Loucy (cell line): ENCODE results near the gene EGR4.

ENCODE experiments used
- H2AFZ ChIP-seq: fragments of 200-600 bp; sonication (generic); 2 replicates; pipeline ENCODE4 v1.6.0; 2016; ENCODE audit warnings: antibody characterized with exemption, mild to moderate bottlenecking, low read length, moderate library complexity
- H3F3A ChIP-seq: fragments of 200-600 bp; 2 replicates; pipeline ENCODE4 v1.6.0; 2016; ENCODE audit warnings: antibody characterized with exemption, low read depth, mild to moderate bottlenecking
- H3K27me3 ChIP-seq: fragments of 200-600 bp; sonication (generic); 2 replicates; pipeline ENCODE4 v1.6.1; 2014; ENCODE audit warnings: low read length, mild to moderate bottlenecking; ENCODE audit not compliant: insufficient read depth, poor library complexity, severe bottlenecking
- H3K36me3 ChIP-seq: fragments of 200-600 bp; sonication (generic); 2 replicates; pipeline ENCODE4 v1.6.1; 2016; ENCODE audit warnings: low read length; ENCODE audit not compliant: insufficient read depth
- H3K4me1 ChIP-seq: fragments of 200-600 bp; sonication (generic); 2 replicates; pipeline ENCODE4 v1.5.1; 2014; ENCODE audit warnings: low read length, mild to moderate bottlenecking; ENCODE audit not compliant: insufficient read depth, poor library complexity, severe bottlenecking
- H3K4me2 ChIP-seq: fragments of 200-600 bp; sonication (generic); 2 replicates; pipeline ENCODE4 v1.6.0; 2014; ENCODE audit warnings: antibody characterized with exemption, low read length, low read depth, mild to moderate bottlenecking; ENCODE audit not compliant: poor library complexity, severe bottlenecking
- H3K4me3 ChIP-seq: fragments of 200-600 bp; sonication (generic); 2 replicates; pipeline ENCODE4 v1.5.1; 2014; ENCODE audit warnings: low read length, mild to moderate bottlenecking, mixed read lengths; ENCODE audit not compliant: poor library complexity, severe bottlenecking
- H3K79me2 ChIP-seq: fragments of 200-600 bp; sonication (generic); 2 replicates; pipeline ENCODE4 v1.6.1; 2014; ENCODE audit warnings: low read length; ENCODE audit not compliant: insufficient read depth
- H3K9ac ChIP-seq: fragments of 200-600 bp; sonication (generic); 2 replicates; pipeline ENCODE4 v1.6.0; 2014; ENCODE audit warnings: mild to moderate bottlenecking, low read depth, low read length, moderate library complexity; ENCODE audit not compliant: poor library complexity, severe bottlenecking
- H3K9me2 ChIP-seq: fragments of 200-600 bp; sonication (generic); replicated peaks from 2 replicates; pipeline ENCODE4 v1.6.1; 2016; ENCODE audit warnings: low read depth, low read length, mixed read lengths
- H3K9me3 ChIP-seq: fragments of 200-600 bp; sonication (generic); 2 replicates; pipeline ENCODE4 v1.6.1; 2014; ENCODE audit warnings: mild to moderate bottlenecking, antibody characterized with exemption, low read length, low read depth; ENCODE audit not compliant: insufficient read depth
- H4K20me1 ChIP-seq: fragments of 200-600 bp; sonication (generic); 2 replicates; pipeline ENCODE4 v1.6.0; 2014; ENCODE audit warnings: antibody characterized with exemption, low read length, mild to moderate bottlenecking; ENCODE audit not compliant: insufficient read depth, poor library complexity, severe bottlenecking
- CTCF ChIP-seq: fragments of 200-600 bp; sonication (generic); conservative IDR thresholded peaks from 2 replicates; pipeline ENCODE4 v1.5.1; 2014; ENCODE audit warnings: mild to moderate bottlenecking, antibody characterized with exemption, low read length
- EZH2phosphoT487 ChIP-seq: fragments of 200-600 bp; IDR thresholded peaks from 2 replicates; pipeline ENCODE4 v1.6.1; 2018; ENCODE audit warnings: antibody characterized with exemption, mild to moderate bottlenecking, moderate library complexity, borderline replicate concordance

Gene EGR4

GRCh38 chr2:73285159-73285739 is 8.1 kb downstream of the EGR4 start:
- H2AFZ ChIP-seq = peak overlapping the region; percentile 100
- peaks cover 44% of the 10 kb centered on the region for H3K4me1 ChIP-seq
- H3K9me2 ChIP-seq = no peaks in the 10 kb centered on the region
- H3K36me3 ChIP-seq = no peaks in the 10 kb centered on the region
- H3K9me3 ChIP-seq = no peaks in the 10 kb centered on the region
- H4K20me1 ChIP-seq = peaks cover 33% of the 10 kb centered on the region
- no peak for TF ChIP-seq CTCF
- no peak for TF ChIP-seq EZH2phosphoT487
- peaks cover 8% of the 10 kb centered on the region; the same call in 1 of the 2 replicates for H3F3A ChIP-seq
- no peaks in the 10 kb centered on the region for H3K27me3 ChIP-seq
- H3K9ac ChIP-seq = peak overlapping the region; percentile 91
- peak overlapping the region; percentile 97 for H3K4me2 ChIP-seq
- peaks cover 39% of the 10 kb centered on the region for H3K79me2 ChIP-seq
- H3K4me3 ChIP-seq = peak overlapping the region; percentile 86

GRCh38 chr2:73284296-73285158 is 8.8 kb downstream of the EGR4 start, which contains the start of gene FBXO41:
Gene FBXO41 (minus strand): TSS chr2:73284478. CDS start chr2:73269630, 14,848 bp downstream.
- peak within 1 kb of the TSS; percentile 86 for H3K4me3 ChIP-seq
- no peaks in the 10 kb centered on the region for H3K9me2 ChIP-seq
- H3F3A ChIP-seq = peaks cover 8% of the 10 kb centered on the region; the same call in 1 of the 2 replicates
- peaks cover 40% of the 10 kb centered on the region for H4K20me1 ChIP-seq
- peak within 1 kb of the TSS; percentile 97 for H3K4me2 ChIP-seq
- no peaks in the 10 kb centered on the region for H3K36me3 ChIP-seq
- peak within 1 kb of the TSS; percentile 91 for H3K9ac ChIP-seq
- no peaks in the 10 kb centered on the region for H3K9me3 ChIP-seq
- no peaks in the 10 kb centered on the region for H3K27me3 ChIP-seq
- peaks cover 46% of the 10 kb centered on the region for H3K4me1 ChIP-seq
- H2AFZ ChIP-seq = peak within 1 kb of the TSS; percentile 100
- H3K79me2 ChIP-seq = peaks cover 45% of the 10 kb centered on the region
- TF ChIP-seq CTCF (no peak), EZH2phosphoT487 (no peak)

DNA sequence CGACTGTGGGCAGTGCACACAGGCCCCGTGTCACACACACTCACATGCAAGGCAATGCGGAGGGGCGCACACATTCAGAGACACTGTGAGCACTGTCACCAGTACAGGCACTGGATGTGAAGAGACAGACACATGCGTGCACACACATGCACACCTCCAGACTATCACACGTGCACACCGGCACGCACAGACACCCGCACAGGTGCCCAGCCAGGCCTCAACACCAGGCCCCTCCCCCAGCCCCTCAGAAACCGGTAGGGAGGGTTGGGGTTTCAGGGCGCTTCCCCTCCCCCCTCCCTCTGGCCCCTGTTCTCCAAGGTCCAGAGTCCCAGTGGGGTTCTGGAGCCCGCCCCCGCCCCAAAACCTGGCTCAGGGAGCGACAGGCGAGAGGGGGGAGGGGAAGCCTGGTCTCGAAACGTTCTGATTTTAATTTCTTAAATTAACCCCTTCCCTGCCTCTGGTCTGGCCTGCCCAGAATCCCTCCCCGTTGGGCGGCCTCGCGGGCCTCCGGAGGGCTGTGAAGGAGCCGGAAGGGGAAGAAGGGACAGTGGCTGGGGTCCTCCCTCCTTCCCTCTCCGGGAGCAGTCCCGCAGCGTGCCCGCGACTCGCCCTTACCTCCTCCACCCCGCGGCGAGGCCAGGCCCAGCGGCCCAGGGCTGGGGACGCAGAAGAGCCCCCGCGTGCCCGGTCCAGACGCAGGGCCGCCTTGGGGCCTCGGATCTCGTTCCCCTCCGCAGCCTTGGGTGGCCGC is 9.6 kb downstream of the EGR4 start:
- peak overlapping the region; percentile 97 for H3K4me2 ChIP-seq
- no peak for TF ChIP-seq CTCF
- no peak for TF ChIP-seq EZH2phosphoT487
- H4K20me1 ChIP-seq = peaks cover 49% of the 10 kb centered on the region
- H3K9me3 ChIP-seq = no peaks in the 10 kb centered on the region
- H3K9ac ChIP-seq = peak overlapping the region; percentile 91
- H3K36me3 ChIP-seq = no peaks in the 10 kb centered on the region
- H3K9me2 ChIP-seq = no peaks in the 10 kb centered on the region
- H3F3A ChIP-seq = peaks cover 8% of the 10 kb centered on the region; the same call in 1 of the 2 replicates
- H3K4me1 ChIP-seq = peaks cover 49% of the 10 kb centered on the region
- H3K4me3 ChIP-seq = peak overlapping the region; percentile 86
- H3K79me2 ChIP-seq = peaks cover 53% of the 10 kb centered on the region
- no peaks in the 10 kb centered on the region for H3K27me3 ChIP-seq
- peak overlapping the region; percentile 100 for H2AFZ ChIP-seq
